GM19035 (cell line): ENCODE data around the gene CRX.
"Not testable (repeated sequence)": the region's sequence is repeated elsewhere in the genome, so short reads cannot be mapped to it uniquely, and the experiment has no call there.

Experiments used
- ATAC-seq: cut with Tn5 transposase; IDR thresholded peaks from one replicate; pipeline ENCODE4 v1.9.1; 2021; ENCODE audit not compliant: unreplicated experiment

CRX gene

GRCh38 chr19:47803148-47803547 is 18.6 kb upstream of the CRX start:
- ATAC-seq, result not testable (repeated sequence)

GRCh38 chr19:47803671-47804070 is 18.1 kb upstream of the CRX start:
- not testable (repeated sequence) for ATAC-seq

GRCh38 chr19:47804451-47804850 is 17.3 kb upstream of the CRX start, which contains the start of gene TPRX1:
Gene TPRX1, minus strand, starts transcription at chr19:47804551. Its CDS starts 12 bp downstream, at chr19:47804539.
- not testable (repeated sequence) for ATAC-seq

- no peak for ATAC-seq
Measured at GRCh38 chr19:47805313-47805712, 16.4 kb upstream of the CRX start.

GRCh38 chr19:47806435-47806834 is 15.3 kb upstream of the CRX start:
- no peak for ATAC-seq

GRCh38 chr19:47813304-47813994 is 8.3 kb upstream of the CRX start:
- no peak for ATAC-seq

- ATAC-seq, result no peak
Measured at GRCh38 chr19:47813995-47814328, 7.8 kb upstream of the CRX start.

GRCh38 chr19:47816270-47816669 is 5.5 kb upstream of the CRX start:
- ATAC-seq, result not testable (repeated sequence)

- not testable (repeated sequence) for ATAC-seq
Measured at GRCh38 chr19:47818221-47818620, 3.5 kb upstream of the CRX start.

GRCh38 chr19:47819858-47820257 is 1.9 kb upstream of the CRX start:
- no peak for ATAC-seq

- no peak for ATAC-seq
Measured at GRCh38 chr19:47820410-47820809, 1.3 kb upstream of the CRX start.

- ATAC-seq, result no peak
Measured at GRCh38 chr19:47824396-47824795, 2.7 kb downstream of the CRX start.

GRCh38 chr19:47826800-47827199 is 5.1 kb downstream of the CRX start:
- ATAC-seq, result no peak

GRCh38 chr19:47832723-47833122 is 11.0 kb downstream of the CRX start:
- no peak for ATAC-seq

- ATAC-seq, result no peak
Measured at GRCh38 chr19:47836038-47836437, 14.3 kb downstream of the CRX start.

- no peak for ATAC-seq
Measured at GRCh38 chr19:47839411-47839810, 17.7 kb downstream of the CRX start.

GRCh38 chr19:47839913-47840312 is 18.2 kb downstream of the CRX start:
- ATAC-seq, result no peak

GRCh38 chr19:47842941-47843340 is 21.2 kb downstream of the CRX start:
- ATAC-seq, result no peak

- ATAC-seq, result no peak
Measured at GRCh38 chr19:47848425-47848822, 26.7 kb downstream of the CRX start.

- ATAC-seq, result no peak
Measured at GRCh38 chr19:47848823-47849473, 27.2 kb downstream of the CRX start.

- no peak for ATAC-seq
Measured at GRCh38 chr19:47853003-47853402, 31.3 kb downstream of the CRX start.

- no peak for ATAC-seq
Measured at GRCh38 chr19:47854459-47854858, 32.7 kb downstream of the CRX start.

- not testable (repeated sequence) for ATAC-seq
Measured at GRCh38 chr19:47858231-47858630, 36.5 kb downstream of the CRX start.
